ENCODE results near the gene FRMPD4. TPM values are rescaled to one million over a fixed set of nuclear protein-coding genes. Genes with fewer than 3 reads are reported as not detected.

FRMPD4 gene
- polyA plus RNA-seq, 1 donor, result 0.19 TPM

DNA sequence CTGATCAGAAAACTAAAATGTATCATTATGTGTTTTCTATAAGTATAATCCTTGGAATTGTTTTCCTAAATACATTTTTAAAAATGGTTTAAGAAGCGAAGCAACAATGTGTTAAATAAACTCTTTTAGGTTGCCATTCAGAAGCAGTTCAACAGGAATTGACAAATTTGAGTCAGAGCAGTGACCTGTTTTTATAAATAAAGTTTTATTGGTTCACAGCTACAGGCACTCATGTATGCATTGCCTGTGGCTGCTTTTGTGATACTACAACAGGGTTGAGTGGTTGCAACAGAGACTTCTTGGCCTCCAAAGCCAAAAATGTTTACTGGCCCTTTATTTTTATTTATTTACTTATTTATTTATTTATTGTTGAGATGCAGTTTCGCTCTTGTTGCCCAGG lies 99.5 kb downstream of the FRMPD4 start:
- Histone ChIP-seq H3K36me3 (ENCODE audit: control insufficient read depth, insufficient read depth, low read length) (no peaks in the 10 kb centered on the region), H3K27ac (ENCODE audit: low read length) (no peak overlapping the region), H3K27me3 (ENCODE audit: control insufficient read depth, insufficient read depth, low read length) (no peaks in the 10 kb centered on the region), H3K4me3 (ENCODE audit: low read length) (no peak overlapping the region), H3K9me3 (ENCODE audit: control insufficient read depth, low read depth, low read length) (no peaks in the 10 kb centered on the region), H3K4me1 (ENCODE audit: control insufficient read depth, insufficient read depth, low read length) (no peaks in the 10 kb centered on the region)
- WGBS (ENCODE audit: insufficient coverage, low lambda C conversion rate), result no CpG with 5 or more reads among the region's 2 CpGs
- DNase-seq, result no peak

DNA sequence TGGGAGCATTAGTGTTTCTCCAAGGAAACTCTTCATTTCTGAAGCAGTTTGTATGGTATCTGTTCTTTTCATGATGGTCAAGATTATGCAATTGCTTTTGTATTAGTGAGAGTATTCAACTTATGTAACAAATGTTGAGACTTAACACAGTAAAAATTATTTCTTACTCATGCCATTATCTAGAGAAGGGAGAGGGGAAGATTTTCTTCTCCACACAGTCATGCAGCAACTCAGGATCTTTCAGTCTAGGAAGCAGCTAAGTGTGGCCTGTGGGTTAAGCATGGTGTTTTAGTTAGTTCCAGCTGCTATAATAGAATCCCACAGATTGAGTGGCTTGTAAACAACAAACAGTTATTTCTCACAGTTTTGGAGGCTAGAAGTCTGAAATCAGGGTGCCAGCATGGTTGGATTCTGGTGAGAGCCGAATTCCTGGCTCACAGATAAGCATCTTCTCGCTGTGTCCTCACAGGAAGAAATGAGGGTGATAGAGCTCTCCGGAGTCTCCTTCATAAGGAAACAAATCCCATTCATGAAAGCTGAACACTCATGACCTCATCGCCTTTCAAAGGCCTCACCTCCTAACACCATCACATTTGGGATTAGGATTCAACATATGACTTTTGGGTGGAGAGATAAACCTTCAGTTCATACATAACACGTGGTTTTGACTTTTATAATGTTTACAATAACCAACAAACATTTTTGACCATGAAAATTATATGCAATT lies 101.2 kb downstream of the FRMPD4 start:
- no peak overlapping the region for H3K4me3 ChIP-seq (ENCODE audit: low read length)
- H3K4me1 ChIP-seq (ENCODE audit: control insufficient read depth, insufficient read depth, low read length), result no peaks in the 10 kb centered on the region
- no peaks in the 10 kb centered on the region for H3K9me3 ChIP-seq (ENCODE audit: control insufficient read depth, low read depth, low read length)
- H3K27me3 ChIP-seq (ENCODE audit: control insufficient read depth, insufficient read depth, low read length), result no peaks in the 10 kb centered on the region
- no peaks in the 10 kb centered on the region for H3K36me3 ChIP-seq (ENCODE audit: control insufficient read depth, insufficient read depth, low read length)
- DNase-seq, result no peak
- WGBS (ENCODE audit: insufficient coverage, low lambda C conversion rate), result no CpG with 5 or more reads among the region's 5 CpGs
- no peak overlapping the region for H3K27ac ChIP-seq (ENCODE audit: low read length)

GRCh38 chrX:12240491-12240890 lies 102.2 kb downstream of the FRMPD4 start:
- no peak for DNase-seq
- Histone ChIP-seq H3K4me1 (ENCODE audit: control insufficient read depth, insufficient read depth, low read length) (no peaks in the 10 kb centered on the region), H3K9me3 (ENCODE audit: control insufficient read depth, low read depth, low read length) (no peaks in the 10 kb centered on the region), H3K4me3 (ENCODE audit: low read length) (no peak overlapping the region), H3K27ac (ENCODE audit: low read length) (no peak overlapping the region), H3K36me3 (ENCODE audit: control insufficient read depth, insufficient read depth, low read length) (no peaks in the 10 kb centered on the region), H3K27me3 (ENCODE audit: control insufficient read depth, insufficient read depth, low read length) (no peaks in the 10 kb centered on the region)
- WGBS (ENCODE audit: insufficient coverage, low lambda C conversion rate), result no CpG with 5 or more reads among the region's 1 CpG

DNA sequence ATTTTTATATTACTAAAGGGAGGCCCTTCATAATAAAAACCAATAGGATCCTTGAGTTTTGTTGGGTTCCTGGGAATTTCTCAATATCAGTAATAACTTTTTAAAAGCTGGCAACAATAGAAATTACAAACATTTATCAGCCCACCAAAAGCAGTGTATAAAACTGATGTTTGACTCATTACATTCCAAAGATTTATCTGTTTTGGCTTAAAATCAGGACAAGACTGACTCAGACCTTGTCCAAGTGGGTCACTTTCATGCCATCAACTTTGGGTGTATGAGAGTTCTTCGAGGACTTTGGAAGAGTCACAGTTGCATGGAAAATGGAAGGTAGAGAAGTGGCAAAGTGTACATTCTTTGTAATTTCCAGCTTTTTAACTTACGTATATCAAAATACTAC lies 102.8 kb downstream of the FRMPD4 start:
- no peak overlapping the region for H3K27ac ChIP-seq (ENCODE audit: low read length)
- H3K36me3 ChIP-seq (ENCODE audit: control insufficient read depth, insufficient read depth, low read length), result no peaks in the 10 kb centered on the region
- no CpG with 5 or more reads among the region's 2 CpGs for WGBS (ENCODE audit: insufficient coverage, low lambda C conversion rate)
- H3K27me3 ChIP-seq (ENCODE audit: control insufficient read depth, insufficient read depth, low read length), result no peaks in the 10 kb centered on the region
- H3K4me3 ChIP-seq (ENCODE audit: low read length), result no peak overlapping the region
- no peak for DNase-seq
- no peaks in the 10 kb centered on the region for H3K4me1 ChIP-seq (ENCODE audit: control insufficient read depth, insufficient read depth, low read length)
- no peaks in the 10 kb centered on the region for H3K9me3 ChIP-seq (ENCODE audit: control insufficient read depth, low read depth, low read length)

DNA sequence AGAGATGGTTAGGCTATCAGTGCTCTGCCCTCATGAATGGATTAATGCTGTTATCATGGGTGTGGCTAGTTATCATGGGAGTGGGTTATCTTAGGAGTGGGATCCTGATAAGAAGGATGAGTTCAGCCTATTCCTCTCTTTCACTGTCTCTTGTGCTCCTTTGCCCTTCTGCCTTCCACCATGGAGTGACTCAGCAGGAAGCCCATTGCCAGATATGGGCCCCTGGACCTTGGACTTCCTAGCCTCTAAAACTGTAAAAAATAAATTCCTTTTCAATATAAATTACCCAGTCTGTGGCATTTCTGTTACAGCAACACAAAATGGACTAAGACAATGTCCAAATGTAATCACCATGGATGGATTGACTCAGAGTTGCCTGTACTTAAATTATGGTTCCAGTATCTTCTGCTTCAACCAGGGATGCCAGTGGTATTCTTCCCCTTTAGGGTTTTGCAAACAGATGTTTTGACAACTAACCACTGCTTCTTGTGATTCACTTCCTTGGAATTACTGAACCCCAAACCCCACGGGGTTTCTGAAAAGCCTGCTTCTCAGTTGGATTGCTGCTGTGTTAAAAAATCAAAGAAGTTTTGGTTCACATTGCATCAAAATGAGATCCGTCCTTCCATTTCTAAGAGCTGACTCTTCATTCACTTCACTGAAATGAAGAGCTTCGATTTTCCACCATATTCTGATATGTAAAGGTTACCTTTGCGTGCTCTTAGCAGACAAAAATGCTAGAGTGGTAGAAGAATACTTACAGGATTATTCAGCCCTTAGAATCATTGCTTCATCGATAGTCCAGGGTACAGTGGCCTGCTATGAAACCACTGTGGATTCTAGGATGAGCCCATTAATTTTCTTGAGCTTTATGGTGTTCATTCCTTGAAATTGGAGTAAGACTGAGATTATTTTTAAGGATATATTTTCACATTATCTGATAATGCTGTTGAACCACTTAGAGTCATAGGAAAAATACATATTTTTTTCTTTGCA lies 107.7 kb downstream of the FRMPD4 start:
- no peaks in the 10 kb centered on the region for H3K9me3 ChIP-seq (ENCODE audit: control insufficient read depth, low read depth, low read length)
- peak; percentile 1 to 6 for DNase-seq
- no peak overlapping the region for H3K4me3 ChIP-seq (ENCODE audit: low read length)
- H3K27ac ChIP-seq (ENCODE audit: low read length), result no peak overlapping the region
- no peaks in the 10 kb centered on the region for H3K36me3 ChIP-seq (ENCODE audit: control insufficient read depth, insufficient read depth, low read length)
- no peaks in the 10 kb centered on the region for H3K27me3 ChIP-seq (ENCODE audit: control insufficient read depth, insufficient read depth, low read length)
- no CpG with 5 or more reads among the region's 5 CpGs for WGBS (ENCODE audit: insufficient coverage, low lambda C conversion rate)
- H3K4me1 ChIP-seq (ENCODE audit: control insufficient read depth, insufficient read depth, low read length), result no peaks in the 10 kb centered on the region

- WGBS (ENCODE audit: insufficient coverage, low lambda C conversion rate), result no CpG with 5 or more reads among the region's 1 CpG
- H3K27ac ChIP-seq (ENCODE audit: low read length), result no peak overlapping the region
- H3K4me1 ChIP-seq (ENCODE audit: control insufficient read depth, insufficient read depth, low read length), result no peaks in the 10 kb centered on the region
- DNase-seq, result no peak
- no peaks in the 10 kb centered on the region for H3K27me3 ChIP-seq (ENCODE audit: control insufficient read depth, insufficient read depth, low read length)
- no peaks in the 10 kb centered on the region for H3K9me3 ChIP-seq (ENCODE audit: control insufficient read depth, low read depth, low read length)
- no peak overlapping the region for H3K4me3 ChIP-seq (ENCODE audit: low read length)
- no peaks in the 10 kb centered on the region for H3K36me3 ChIP-seq (ENCODE audit: control insufficient read depth, insufficient read depth, low read length)
Observed at GRCh38 chrX:12249997-12250396, 111.7 kb downstream of the FRMPD4 start.

GRCh38 chrX:12263211-12263610 lies 124.9 kb downstream of the FRMPD4 start:
- Histone ChIP-seq H3K36me3 (ENCODE audit: control insufficient read depth, insufficient read depth, low read length) (no peaks in the 10 kb centered on the region), H3K4me3 (ENCODE audit: low read length) (no peak overlapping the region), H3K9me3 (ENCODE audit: control insufficient read depth, low read depth, low read length) (no peaks in the 10 kb centered on the region), H3K27ac (ENCODE audit: low read length) (no peak overlapping the region), H3K27me3 (ENCODE audit: control insufficient read depth, insufficient read depth, low read length) (no peaks in the 10 kb centered on the region), H3K4me1 (ENCODE audit: control insufficient read depth, insufficient read depth, low read length) (no peaks in the 10 kb centered on the region)
- DNase-seq, result no peak
- WGBS (ENCODE audit: insufficient coverage, low lambda C conversion rate), result no CpG with 5 or more reads among the region's 1 CpG

DNA sequence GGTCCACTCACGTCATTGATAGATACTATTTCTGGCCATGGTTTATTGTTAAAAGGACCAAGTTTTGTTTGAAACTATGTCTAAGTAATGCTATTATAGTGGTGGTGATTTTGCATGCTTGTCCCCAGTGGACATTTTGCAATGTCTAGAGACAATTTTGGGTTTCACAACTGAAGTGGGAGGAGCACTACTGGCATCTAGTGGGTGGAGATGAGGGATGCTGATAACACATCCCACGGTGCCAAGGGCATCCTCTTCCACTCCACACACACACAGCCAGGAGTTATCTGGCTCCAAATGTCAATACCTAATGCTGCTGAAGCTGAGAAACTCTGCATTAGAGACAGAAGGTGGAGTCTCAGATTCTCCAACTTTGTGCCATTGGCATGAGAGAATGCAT lies 131.2 kb downstream of the FRMPD4 start:
- Histone ChIP-seq H3K27me3 (ENCODE audit: control insufficient read depth, insufficient read depth, low read length) (no peaks in the 10 kb centered on the region), H3K27ac (ENCODE audit: low read length) (no peak overlapping the region), H3K4me3 (ENCODE audit: low read length) (no peak overlapping the region), H3K9me3 (ENCODE audit: control insufficient read depth, low read depth, low read length) (no peaks in the 10 kb centered on the region), H3K4me1 (ENCODE audit: control insufficient read depth, insufficient read depth, low read length) (no peaks in the 10 kb centered on the region), H3K36me3 (ENCODE audit: control insufficient read depth, insufficient read depth, low read length) (no peaks in the 10 kb centered on the region)
- no peak for DNase-seq
- WGBS (ENCODE audit: insufficient coverage, low lambda C conversion rate), result no CpG with 5 or more reads among the region's 2 CpGs

DNA sequence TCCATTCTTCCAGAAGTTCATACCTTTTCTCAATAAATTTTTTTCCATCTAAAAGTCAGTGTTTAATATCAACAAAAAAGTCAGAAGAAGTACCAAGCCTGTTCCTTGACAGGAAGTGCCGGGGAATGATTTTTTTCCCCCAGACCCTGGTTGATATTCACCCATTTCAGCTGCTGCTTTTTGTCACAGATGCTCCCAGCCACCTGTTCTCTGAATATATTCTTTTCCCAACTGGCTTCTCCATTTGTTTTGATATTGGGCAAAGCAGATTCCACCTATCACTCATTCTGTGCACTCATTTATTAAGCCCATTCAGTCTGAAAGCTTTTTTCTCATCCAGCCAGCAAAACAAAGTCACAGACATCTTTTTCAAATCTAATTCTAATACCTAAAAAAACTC lies 139.9 kb downstream of the FRMPD4 start:
- Histone ChIP-seq H3K36me3 (ENCODE audit: control insufficient read depth, insufficient read depth, low read length) (no peaks in the 10 kb centered on the region), H3K27me3 (ENCODE audit: control insufficient read depth, insufficient read depth, low read length) (no peaks in the 10 kb centered on the region), H3K27ac (ENCODE audit: low read length) (no peak overlapping the region), H3K9me3 (ENCODE audit: control insufficient read depth, low read depth, low read length) (no peaks in the 10 kb centered on the region), H3K4me1 (ENCODE audit: control insufficient read depth, insufficient read depth, low read length) (no peaks in the 10 kb centered on the region), H3K4me3 (ENCODE audit: low read length) (no peak overlapping the region)
- WGBS (ENCODE audit: insufficient coverage, low lambda C conversion rate), result no CpG with 5 or more reads among the region's 1 CpG
- DNase-seq, result no peak

DNA sequence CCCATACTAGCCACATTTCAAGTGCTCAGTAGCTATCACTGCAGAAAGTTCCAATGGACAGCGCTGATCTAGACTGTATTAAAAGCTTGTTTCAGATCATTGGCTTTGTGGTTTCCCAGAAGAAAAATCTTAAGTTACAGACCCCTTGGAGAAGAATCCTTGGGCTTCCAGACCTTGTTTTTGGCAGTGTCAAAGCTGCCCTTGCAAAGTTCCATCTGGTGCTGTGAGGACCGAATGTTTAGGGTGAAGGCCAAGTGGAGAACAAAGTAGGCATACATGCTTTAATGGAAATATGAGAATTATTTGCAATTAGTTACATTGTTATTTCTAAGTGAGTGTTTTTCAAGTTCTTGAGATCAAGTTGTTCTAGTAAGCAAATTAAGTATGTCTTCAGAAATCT lies 144.7 kb downstream of the FRMPD4 start:
- WGBS (ENCODE audit: insufficient coverage, low lambda C conversion rate), result no CpG with 5 or more reads among the region's 2 CpGs
- Histone ChIP-seq H3K4me1 (ENCODE audit: control insufficient read depth, insufficient read depth, low read length) (no peaks in the 10 kb centered on the region), H3K27ac (ENCODE audit: low read length) (no peak overlapping the region), H3K4me3 (ENCODE audit: low read length) (no peak overlapping the region), H3K27me3 (ENCODE audit: control insufficient read depth, insufficient read depth, low read length) (no peaks in the 10 kb centered on the region), H3K36me3 (ENCODE audit: control insufficient read depth, insufficient read depth, low read length) (no peaks in the 10 kb centered on the region), H3K9me3 (ENCODE audit: control insufficient read depth, low read depth, low read length) (no peaks in the 10 kb centered on the region)
- no peak for DNase-seq

Data from large intestine (tissue), 3 donors.